Lung (tissue), 12 donors: ENCODE data around the gene IL22. TPM values are rescaled to one million over a fixed set of nuclear protein-coding genes. Genes with fewer than 3 reads are reported as not detected.

Source experiments
- ATAC-seq: fragments of 200-7000 bp; cut with Tn5 transposase; one replicate; pipeline ENCODE4 v1.9.1; 2020; ENCODE audit warnings: moderate number of reproducible peaks; ENCODE audit not compliant: insufficient read depth, low FRiP score
- DNase-seq, 3 donors: peaks; one replicate each; pipeline ENCODE4 v3.0.0-alpha.2; 2013 to 2017
- H3K27ac ChIP-seq, 2 donors: one replicate each; pipeline ENCODE4 v1.5.1; 2013; ENCODE audit warnings: mild to moderate bottlenecking in 2 of 2, moderate library complexity in 2 of 2, control low read depth in 1 of 2, inconsistent platforms in 1 of 2, low read depth in 1 of 2, low read length in 1 of 2
- H3K27me3 ChIP-seq, 3 donors: one replicate each; pipeline ENCODE4 v1.5.1; 2013; ENCODE audit warnings: low read length in 2 of 3; ENCODE audit not compliant: control insufficient read depth in 3 of 3, insufficient read depth in 3 of 3
- H3K36me3 ChIP-seq, 4 donors: one replicate each; pipeline ENCODE4 v1.5.1; 2013; ENCODE audit warnings: low read length in 4 of 4, mild to moderate bottlenecking in 1 of 4, moderate library complexity in 1 of 4; ENCODE audit not compliant: control insufficient read depth in 4 of 4, insufficient read depth in 4 of 4
- H3K4me1 ChIP-seq, 5 donors: one replicate each; pipeline ENCODE4 v1.5.1; 2013; ENCODE audit warnings: low read length in 5 of 5, mild to moderate bottlenecking in 2 of 5, moderate library complexity in 1 of 5; ENCODE audit not compliant: control insufficient read depth in 5 of 5, insufficient read depth in 5 of 5
- H3K4me3 ChIP-seq: one replicate; pipeline ENCODE4 v1.5.1; 2013; ENCODE audit warnings: mild to moderate bottlenecking, control low read depth, moderate library complexity
- H3K9ac ChIP-seq, 2 donors: one replicate each; pipeline ENCODE4 v1.5.1; 2013; ENCODE audit warnings: low read length in 2 of 2, control low read depth in 1 of 2; ENCODE audit not compliant: insufficient read depth in 1 of 2
- H3K9me3 ChIP-seq, 4 donors: one replicate each; pipeline ENCODE4 v1.5.1; 2013; ENCODE audit warnings: low read length in 3 of 4, mild to moderate bottlenecking in 1 of 4, moderate library complexity in 1 of 4; ENCODE audit not compliant: control insufficient read depth in 4 of 4, insufficient read depth in 3 of 4
- WGBS, 2 donors: extraction: QIAGEN DNeasy Blood & Tissue Kit; methylation state at CpG; one replicate each; pipeline ENCODE4 v1.1.7; 2013; 5-methylcytosine and 5-hydroxymethylcytosine counted together
- polyA plus RNA-seq, 2 donors: library from polyadenylated mRNA; stranded (reverse); fragments of 200-250 nt; gene quantifications; one replicate each; pipeline ENCODE4 v1.2.1, GENCODE V29; 2013
- total RNA-seq, 2 donors: library from RNA; depleted of rRNA in 1 of 2; stranded (reverse); fragments of >200 nt in 1 of 2; gene quantifications; one replicate each; pipeline ENCODE4 v1.2.1, GENCODE V29; 2014 to 2021
- TF ChIP-seq, protein P1 (sequence below): IDR thresholded peaks from 2 replicates; pipeline ENCODE4 v1.5.1; 2012; ENCODE audit warnings: mild to moderate bottlenecking; ENCODE audit errors: control extremely low read depth, extremely low read depth
- donor health status: control.
- donor health status: control.
- donor health status: Bipolar disorder and iron deficiency.
- donor health status: healthy.
- donor health status: DM: yes; HTN: yes; CAD: no.

Gene IL22
- total and polyA plus RNA-seq, 4 donors, result 0.46 TPM; not detected in 3

DNA sequence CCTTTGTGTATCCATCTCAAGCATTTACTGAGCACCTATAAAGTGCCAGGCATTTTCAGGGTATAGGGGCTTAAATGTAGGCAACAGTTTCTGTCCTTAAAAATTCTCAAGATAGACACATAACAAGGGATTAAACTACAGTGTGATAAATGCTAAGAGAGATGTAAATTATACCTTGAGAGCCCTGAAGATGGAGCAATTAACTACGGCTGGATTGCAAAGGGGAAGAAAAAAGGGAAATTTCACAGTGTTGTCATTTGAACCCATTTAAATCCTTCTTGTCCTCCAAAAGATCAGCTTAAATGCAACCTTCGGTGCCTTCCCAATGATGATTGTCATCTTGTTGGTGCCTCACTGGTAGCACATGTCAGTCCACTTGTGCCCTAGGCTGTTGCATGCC lies 16.3 kb downstream of the IL22 start:
- no peak overlapping the region for H3K4me3 ChIP-seq
- no peak for DNase-seq
- TF ChIP-seq, protein P1, sequence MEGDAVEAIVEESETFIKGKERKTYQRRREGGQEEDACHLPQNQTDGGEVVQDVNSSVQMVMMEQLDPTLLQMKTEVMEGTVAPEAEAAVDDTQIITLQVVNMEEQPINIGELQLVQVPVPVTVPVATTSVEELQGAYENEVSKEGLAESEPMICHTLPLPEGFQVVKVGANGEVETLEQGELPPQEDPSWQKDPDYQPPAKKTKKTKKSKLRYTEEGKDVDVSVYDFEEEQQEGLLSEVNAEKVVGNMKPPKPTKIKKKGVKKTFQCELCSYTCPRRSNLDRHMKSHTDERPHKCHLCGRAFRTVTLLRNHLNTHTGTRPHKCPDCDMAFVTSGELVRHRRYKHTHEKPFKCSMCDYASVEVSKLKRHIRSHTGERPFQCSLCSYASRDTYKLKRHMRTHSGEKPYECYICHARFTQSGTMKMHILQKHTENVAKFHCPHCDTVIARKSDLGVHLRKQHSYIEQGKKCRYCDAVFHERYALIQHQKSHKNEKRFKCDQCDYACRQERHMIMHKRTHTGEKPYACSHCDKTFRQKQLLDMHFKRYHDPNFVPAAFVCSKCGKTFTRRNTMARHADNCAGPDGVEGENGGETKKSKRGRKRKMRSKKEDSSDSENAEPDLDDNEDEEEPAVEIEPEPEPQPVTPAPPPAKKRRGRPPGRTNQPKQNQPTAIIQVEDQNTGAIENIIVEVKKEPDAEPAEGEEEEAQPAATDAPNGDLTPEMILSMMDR, result no peak
- H3K9me3 ChIP-seq, result no peaks in the 10 kb centered on the region
- H3K4me1 ChIP-seq, result peaks cover 0 to 4% (median 0%) of the 10 kb centered on the region in 5 donors
- H3K27ac ChIP-seq, result no peak overlapping the region
- H3K9ac ChIP-seq, result no peak overlapping the region
- no peaks in the 10 kb centered on the region for H3K27me3 ChIP-seq
- no peak for ATAC-seq
- 53 to 70% methylated on average over 2 of the region's 2 CpGs for WGBS, 2 donors
- H3K36me3 ChIP-seq, result no peaks in the 10 kb centered on the region

DNA sequence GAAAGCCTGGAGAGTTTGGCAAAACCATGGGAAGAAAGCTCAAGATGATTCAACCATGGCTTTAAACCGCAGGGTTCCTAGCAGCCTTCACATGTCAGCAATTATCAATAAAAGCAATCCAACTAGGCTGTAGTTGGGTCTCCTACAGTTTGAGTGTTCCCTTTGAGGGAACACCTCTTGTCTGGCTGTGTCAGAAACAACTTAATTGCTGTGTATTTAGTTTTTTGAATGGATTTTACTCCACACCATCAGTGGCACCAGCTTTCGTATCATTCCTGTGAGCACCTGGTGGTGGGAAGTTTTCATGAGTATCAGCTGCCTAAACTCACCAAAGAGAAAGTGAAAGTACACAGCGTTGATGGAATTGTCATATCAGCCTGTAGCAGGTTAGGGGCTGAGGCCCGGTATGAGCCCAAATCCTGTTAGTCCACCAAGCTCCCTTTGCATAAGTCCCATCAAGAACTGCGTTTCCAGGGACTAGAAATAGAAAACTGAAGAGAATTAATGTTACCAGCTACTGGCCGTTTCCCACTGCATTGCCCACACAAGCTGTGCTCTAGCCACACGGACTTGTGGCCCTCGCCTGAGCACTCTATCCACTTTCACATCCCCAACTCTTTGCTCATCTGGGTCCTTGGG lies 16.9 kb downstream of the IL22 start:
- TF ChIP-seq, protein P1, result no peak
- H3K27me3 ChIP-seq, result no peaks in the 10 kb centered on the region
- no peak overlapping the region for H3K27ac ChIP-seq
- ATAC-seq (no peak), DNase-seq (no peak)
- peaks cover 0 to 3% (median 0%) of the 10 kb centered on the region in 5 donors for H3K4me1 ChIP-seq
- no peak overlapping the region for H3K9ac ChIP-seq
- no peaks in the 10 kb centered on the region for H3K9me3 ChIP-seq
- WGBS, 2 donors, result 50 to 57% methylated on average over 8 of the region's 8 CpGs
- H3K4me3 ChIP-seq, result no peak overlapping the region
- no peaks in the 10 kb centered on the region for H3K36me3 ChIP-seq

DNA sequence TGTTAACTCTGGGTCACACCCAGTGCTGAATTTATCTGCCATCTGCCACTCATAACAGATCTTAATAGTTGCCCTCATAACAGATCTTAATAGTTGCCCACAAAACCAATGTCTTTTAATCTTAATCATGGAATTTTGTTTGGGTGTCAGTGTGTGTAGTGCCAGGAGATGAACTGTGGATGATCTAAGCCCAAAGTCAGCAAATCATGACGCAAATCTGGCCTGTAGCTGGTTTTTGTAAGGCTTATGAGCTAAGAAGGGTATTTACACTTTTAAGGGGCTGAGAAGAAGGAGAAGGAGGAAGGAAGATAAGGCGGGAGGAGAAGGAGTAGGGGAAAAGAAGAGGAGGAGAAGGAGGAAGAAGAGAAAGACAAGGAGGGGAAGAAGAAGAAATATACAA lies 17.8 kb downstream of the IL22 start:
- Histone ChIP-seq H3K27ac (no peak overlapping the region), H3K9ac (no peak overlapping the region), H3K4me3 (no peak overlapping the region), H3K9me3 (no peaks in the 10 kb centered on the region), H3K36me3 (no peaks in the 10 kb centered on the region), H3K27me3 (no peaks in the 10 kb centered on the region), H3K4me1 (peaks cover 0 to 3% (median 0%) of the 10 kb centered on the region in 5 donors)
- ATAC-seq (no peak), DNase-seq (no peak)
- WGBS, 2 donors, result 91 to 92% methylated on average over 2 of the region's 2 CpGs
- TF ChIP-seq, protein P1, result no peak

DNA sequence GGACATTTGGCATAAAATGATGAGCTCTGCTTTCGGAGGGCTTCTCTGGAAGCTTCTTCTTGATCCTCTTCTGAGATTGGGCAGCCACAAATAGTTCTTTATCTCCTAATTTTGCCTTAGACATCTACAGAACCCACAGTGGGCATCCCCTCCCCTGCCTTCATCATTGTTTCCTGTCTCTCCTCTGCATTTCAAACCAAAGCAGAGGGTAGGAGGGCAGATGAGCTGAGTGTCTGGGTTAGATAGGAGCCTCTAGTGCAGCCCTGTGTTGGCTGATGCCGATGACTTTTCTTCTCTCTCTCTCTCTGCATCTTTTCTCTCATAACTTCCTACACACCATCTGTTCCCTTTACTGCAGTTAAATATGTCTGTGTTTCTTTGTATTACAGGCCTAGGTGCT lies 19.3 kb downstream of the IL22 start:
- no peak for ATAC-seq
- 93 to 98% methylated on average over 2 of the region's 2 CpGs for WGBS, 2 donors
- no peak overlapping the region for H3K4me3 ChIP-seq
- no peak for DNase-seq
- H3K27me3 ChIP-seq, result no peaks in the 10 kb centered on the region
- no peaks in the 10 kb centered on the region for H3K9me3 ChIP-seq
- no peak overlapping the region for H3K27ac ChIP-seq
- H3K36me3 ChIP-seq, result no peaks in the 10 kb centered on the region
- peaks cover 0 to 3% (median 0%) of the 10 kb centered on the region in 5 donors for H3K4me1 ChIP-seq
- TF ChIP-seq, protein P1, result no peak
- H3K9ac ChIP-seq, result no peak overlapping the region
